Stimulated activated CD8-positive, alpha-beta memory T cell treated with anti-CD3 and anti-CD28 coated beads, Interleukin-12 subunit alpha, Interleukin-12 subunit beta, amount 100 ng/mL, for 1 hour (primary cell): ENCODE data around the gene GID4.

Experiments
- DNase-seq: peaks from one replicate; pipeline ENCODE4 v3.0.0-alpha.2; 2020; ENCODE audit warnings: low read depth

GID4 gene

DNA sequence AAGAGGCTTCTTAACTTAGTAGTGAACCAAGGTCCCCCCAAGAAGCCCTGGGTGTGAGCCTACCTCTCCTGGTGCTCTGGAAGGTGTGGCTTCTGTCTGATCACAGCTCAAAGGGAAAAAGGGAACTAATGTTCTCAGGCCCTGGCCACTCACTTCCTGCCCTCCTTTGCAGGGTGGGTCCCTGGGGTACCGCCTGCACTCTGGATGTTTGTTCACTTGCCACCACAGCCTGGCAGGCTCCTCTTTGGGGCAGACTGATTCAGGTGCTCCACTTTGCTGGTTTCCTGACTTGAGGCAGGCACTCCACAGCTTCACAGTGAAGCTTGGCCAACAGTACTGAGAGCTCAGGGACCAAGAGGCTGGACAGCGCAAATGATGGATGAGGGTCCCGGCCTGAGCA, 63.4 kb downstream of the GID4 start:
- no peak for DNase-seq

GRCh38 chr17:18105027-18105426, 65.8 kb downstream of the GID4 start:
- DNase-seq = no peak

DNA sequence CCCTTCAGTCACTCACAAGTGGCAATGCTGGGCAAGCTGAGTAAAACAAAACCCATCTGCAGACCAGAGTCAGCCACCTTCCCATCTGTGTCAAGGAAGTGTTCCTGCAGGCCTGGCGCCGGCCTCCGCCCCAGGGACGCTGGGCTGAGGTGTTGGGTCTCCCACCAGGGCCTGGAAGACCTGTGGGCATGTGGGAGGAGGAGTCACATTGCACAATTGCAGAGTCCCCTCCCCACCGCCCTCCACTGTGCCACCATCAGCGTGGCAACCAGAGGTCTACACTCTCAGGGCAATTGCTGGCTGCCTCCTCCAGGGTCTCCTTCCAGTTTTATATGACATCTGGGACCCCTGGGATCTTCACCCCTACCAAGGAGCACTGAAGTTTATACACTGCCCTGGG, 66.4 kb downstream of the GID4 start:
- DNase-seq = no peak

DNA sequence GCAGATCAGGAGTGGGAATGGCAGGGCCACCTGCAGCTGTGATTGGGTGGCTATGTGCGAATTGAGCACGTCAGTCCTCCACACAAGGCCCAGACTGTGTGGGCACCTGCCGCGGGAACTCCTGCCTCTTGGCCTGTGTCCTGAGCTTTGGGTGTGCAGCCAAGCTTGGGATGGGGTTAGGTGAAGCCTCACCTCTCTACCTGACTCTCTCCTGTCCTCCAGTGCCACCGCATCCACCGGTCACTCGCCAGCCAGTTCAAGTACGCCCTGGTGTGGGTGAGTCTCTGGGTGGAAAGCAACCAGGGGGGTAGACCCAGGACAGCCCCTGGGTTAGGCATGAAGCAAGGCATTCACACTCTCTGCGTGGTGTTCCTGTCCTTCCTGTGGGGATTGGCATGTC, 67.0 kb downstream of the GID4 start:
- no peak for DNase-seq

- DNase-seq = no peak
Observed at GRCh38 chr17:18107061-18107790, 68.0 kb downstream of the GID4 start.

DNA sequence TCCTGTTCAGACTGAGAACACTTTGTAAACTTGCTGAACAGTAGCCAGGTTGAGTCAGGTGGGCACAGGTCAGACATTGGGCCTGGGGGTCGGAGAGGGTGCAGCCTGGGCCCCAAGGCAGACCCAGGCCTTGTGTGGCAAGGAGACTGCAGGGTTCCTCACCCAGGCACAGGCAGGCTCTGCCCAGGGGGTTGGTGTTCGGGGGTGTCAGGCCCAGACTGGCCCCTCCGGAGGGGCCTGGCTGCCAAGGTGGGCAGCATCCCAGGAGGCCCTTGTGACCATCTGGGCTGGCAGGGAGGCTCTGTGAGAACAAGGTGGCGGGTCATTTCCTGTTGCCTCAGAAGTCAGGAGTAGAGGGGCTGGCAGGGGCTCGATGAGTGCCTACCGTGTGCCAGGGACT, 68.8 kb downstream of the GID4 start:
- DNase-seq = no peak

DNA sequence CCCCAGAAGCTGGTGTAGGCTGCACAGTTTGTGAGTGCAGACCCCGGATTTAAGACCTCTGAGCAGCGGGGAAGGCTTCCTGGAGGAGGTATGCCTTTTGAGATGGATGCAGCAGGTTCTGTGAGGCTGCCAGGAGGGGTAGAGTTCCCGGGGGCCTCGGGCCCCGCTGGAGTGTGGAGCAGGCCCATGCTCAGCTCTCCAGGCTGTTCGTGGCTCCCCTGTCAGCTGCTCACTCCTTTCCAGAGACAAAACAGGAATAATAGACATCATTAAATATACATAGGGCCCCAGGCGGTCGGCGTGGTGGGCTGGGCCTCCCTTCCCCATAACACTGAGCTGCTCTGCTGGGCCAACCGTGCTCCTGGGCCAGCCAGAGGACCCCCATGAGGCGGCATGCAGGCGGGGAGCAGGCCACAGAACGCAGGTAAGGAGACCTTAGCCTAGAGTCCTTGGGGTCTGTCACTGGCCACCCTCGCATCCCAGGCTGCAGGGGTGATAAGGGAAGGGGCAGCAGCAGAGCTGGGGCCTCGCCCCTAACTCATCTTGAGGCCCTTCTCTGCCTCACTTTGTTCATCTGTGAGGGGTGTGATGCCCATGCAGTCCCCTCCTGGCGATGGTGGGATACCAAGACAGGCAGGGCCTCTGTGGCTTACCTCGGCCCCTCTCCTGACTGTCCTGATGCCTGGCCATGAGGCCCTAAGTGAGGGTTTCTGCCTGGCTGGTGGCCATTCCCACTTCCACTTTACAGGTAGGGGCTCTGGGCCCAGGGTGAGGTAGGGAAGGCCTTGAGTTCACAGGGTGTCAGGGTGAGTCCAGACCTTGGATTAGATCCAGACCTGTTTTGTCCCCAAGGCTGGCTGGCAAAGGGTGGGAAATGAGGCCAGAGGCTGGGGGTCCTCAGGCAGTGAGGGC, 69.4 kb downstream of the GID4 start, which contains the start of gene MYO15A:
Gene MYO15A (plus strand): TSS at position 356 of the 912 bp plus-strand sequence. CDS start 10,045 bp downstream, outside the sequence.
- no peak for DNase-seq

GRCh38 chr17:18109935-18110485, 70.8 kb downstream of the GID4 start:
- no peak for DNase-seq

DNA sequence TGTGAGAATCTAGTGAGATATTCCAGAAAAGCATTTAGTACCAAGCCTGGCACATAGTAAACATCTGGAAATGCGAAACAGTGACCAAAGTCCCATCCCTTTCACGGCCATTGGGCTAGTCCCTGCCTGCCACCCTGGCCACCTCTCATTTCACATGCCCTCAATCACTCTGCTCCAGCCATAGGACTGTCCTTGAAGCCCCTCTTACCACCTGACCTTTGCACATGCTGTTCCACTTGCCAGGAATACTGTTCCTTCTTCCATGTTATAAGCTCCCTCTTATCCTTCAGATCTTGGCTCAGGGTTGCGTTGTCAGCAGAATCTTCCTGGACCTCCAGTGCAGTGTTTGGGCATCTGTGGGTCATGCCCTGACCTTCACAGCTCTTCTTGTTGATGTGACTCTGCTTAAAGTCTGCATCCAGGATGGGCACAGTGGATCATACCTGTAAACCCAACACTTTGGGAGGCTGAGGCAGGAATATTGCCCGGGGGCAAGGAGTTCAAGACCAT, 71.5 kb downstream of the GID4 start:
- DNase-seq = no peak

DNA sequence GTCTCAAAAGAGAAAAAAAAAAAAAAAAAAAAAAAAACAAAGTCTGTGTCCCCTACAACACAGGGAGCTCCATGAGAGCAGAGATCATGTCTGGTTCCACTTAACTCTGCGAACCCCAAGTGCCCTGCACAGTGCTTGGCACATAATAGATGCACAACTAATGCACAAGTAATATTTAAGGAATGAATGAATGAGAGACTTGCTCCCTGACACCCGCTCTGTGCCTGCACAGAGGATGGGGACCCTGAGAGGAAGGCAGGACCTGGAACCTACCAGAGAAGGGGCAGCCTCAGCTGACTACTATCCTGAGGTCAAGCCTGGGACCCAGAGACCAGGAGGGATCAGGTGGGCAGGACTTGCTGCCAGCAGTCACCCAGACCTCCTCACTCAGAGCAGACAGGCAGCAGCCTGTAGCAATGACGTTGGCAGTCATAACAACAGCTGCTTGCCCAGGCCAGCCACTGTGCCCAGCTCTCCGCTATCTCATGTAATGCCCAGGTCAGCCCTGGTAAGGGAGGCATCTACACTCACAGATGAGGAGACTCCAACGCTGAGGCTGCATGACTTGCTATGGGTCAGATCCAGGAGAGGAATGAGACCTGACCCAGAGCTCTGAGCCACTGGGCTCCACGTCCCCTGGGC, 72.2 kb downstream of the GID4 start:
- DNase-seq = no peak

DNA sequence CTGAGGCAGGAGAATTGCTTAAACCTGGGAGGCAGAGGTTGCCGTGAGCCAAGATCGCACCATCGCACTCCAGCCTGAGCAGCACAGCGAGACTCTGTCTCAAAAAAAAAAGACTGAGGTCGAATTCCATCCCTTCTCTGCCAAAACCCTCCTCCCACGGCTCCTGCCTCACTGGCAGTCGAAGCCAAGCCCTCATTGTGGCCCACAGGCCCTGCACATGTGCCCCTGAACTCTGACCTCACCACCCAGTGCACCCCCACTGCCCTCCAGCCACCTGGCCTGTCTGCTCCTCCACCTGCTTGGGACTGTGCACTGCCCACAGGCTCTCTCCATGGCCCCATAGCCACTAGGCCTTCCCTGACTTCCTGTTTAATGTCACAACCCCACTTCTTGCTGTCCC, 76.3 kb downstream of the GID4 start:
- no peak for DNase-seq

GRCh38 chr17:18116078-18116477, 76.9 kb downstream of the GID4 start:
- DNase-seq = no peak

GRCh38 chr17:18117533-18117932, 78.3 kb downstream of the GID4 start:
- DNase-seq = no peak
